Memory B cell (primary cell): ENCODE measurements around the gene XXYLT1.

ENCODE experiments used
- ATAC-seq: fragments of 150-1000 bp; cut with Tn5 transposase; 2 replicates; pipeline ENCODE4 v1.10.0; 2021; ENCODE audit warnings: low read depth, mild to moderate bottlenecking, moderate library complexity
- DNase-seq, 2 donors: peaks; one replicate each; pipeline ENCODE4 v3.0.0; 2022; ENCODE audit warnings: low spot score in 2 of 2
- H3K27ac Mint-ChIP-seq: one replicate; pipeline ENCODE4 v1.8.0; 2022; ENCODE audit warnings: mild to moderate bottlenecking, moderate library complexity, mixed read lengths
- H3K27me3 Mint-ChIP-seq: one replicate; pipeline ENCODE4 v1.8.0; 2022; ENCODE audit warnings: mixed read lengths
- H3K36me3 Mint-ChIP-seq: one replicate; pipeline ENCODE4 v1.8.0; 2022; ENCODE audit warnings: mild to moderate bottlenecking, mixed read lengths
- H3K4me1 Mint-ChIP-seq: one replicate; pipeline ENCODE4 v1.8.0; 2022; ENCODE audit warnings: mixed read lengths
- H3K4me3 Mint-ChIP-seq: one replicate; pipeline ENCODE4 v1.8.0; 2022; ENCODE audit warnings: mild to moderate bottlenecking, moderate library complexity, mixed read lengths
- H3K9me3 Mint-ChIP-seq: one replicate; pipeline ENCODE4 v1.8.0; 2022; ENCODE audit warnings: mixed read lengths

XXYLT1 gene

GRCh38 chr3:195204360-195205163 lies 66.4 kb downstream of the XXYLT1 start:
- Mint-ChIP-seq H3K9me3 (no peaks in the 10 kb centered on the region), H3K27ac (peak overlapping the region; percentile 43), H3K36me3 (peaks cover 4% of the 10 kb centered on the region), H3K4me1 (peaks cover 25% of the 10 kb centered on the region), H3K27me3 (no peaks in the 10 kb centered on the region), H3K4me3 (peak overlapping the region; percentile 21)
- DNase-seq (no peak), ATAC-seq (peak; percentile 49)

GRCh38 chr3:195203606-195204005 lies 67.4 kb downstream of the XXYLT1 start:
- ATAC-seq (no peak), DNase-seq (no peak)
- no peaks in the 10 kb centered on the region for H3K27me3 Mint-ChIP-seq
- H3K27ac Mint-ChIP-seq: no peak overlapping the region
- H3K9me3 Mint-ChIP-seq: no peaks in the 10 kb centered on the region
- H3K4me3 Mint-ChIP-seq: no peak overlapping the region
- H3K4me1 Mint-ChIP-seq: peaks cover 25% of the 10 kb centered on the region
- H3K36me3 Mint-ChIP-seq: peaks cover 5% of the 10 kb centered on the region

- ATAC-seq (no peak), DNase-seq (no peak)
- H3K9me3 Mint-ChIP-seq: no peaks in the 10 kb centered on the region
- peaks cover 5% of the 10 kb centered on the region for H3K36me3 Mint-ChIP-seq
- peaks cover 27% of the 10 kb centered on the region for H3K4me1 Mint-ChIP-seq
- no peak overlapping the region for H3K27ac Mint-ChIP-seq
- no peaks in the 10 kb centered on the region for H3K27me3 Mint-ChIP-seq
- no peak overlapping the region for H3K4me3 Mint-ChIP-seq
Observed at GRCh38 chr3:195201295-195201694, 69.7 kb downstream of the XXYLT1 start.

GRCh38 chr3:195200010-195200822 lies 70.7 kb downstream of the XXYLT1 start:
- Mint-ChIP-seq H3K36me3 (peaks cover 4% of the 10 kb centered on the region), H3K4me1 (peaks cover 24% of the 10 kb centered on the region), H3K9me3 (no peaks in the 10 kb centered on the region), H3K27me3 (no peaks in the 10 kb centered on the region), H3K27ac (no peak overlapping the region), H3K4me3 (no peak overlapping the region)
- ATAC-seq (no peak), DNase-seq (no peak)

- ATAC-seq (no peak), DNase-seq (no peak)
- H3K27me3 Mint-ChIP-seq: no peaks in the 10 kb centered on the region
- peaks cover 1% of the 10 kb centered on the region for H3K36me3 Mint-ChIP-seq
- no peaks in the 10 kb centered on the region for H3K9me3 Mint-ChIP-seq
- no peak overlapping the region for H3K4me3 Mint-ChIP-seq
- H3K4me1 Mint-ChIP-seq: peaks cover 18% of the 10 kb centered on the region
- no peak overlapping the region for H3K27ac Mint-ChIP-seq
Observed at GRCh38 chr3:195198426-195199346, 72.3 kb downstream of the XXYLT1 start.

GRCh38 chr3:195197765-195198425 lies 73.1 kb downstream of the XXYLT1 start:
- no peak overlapping the region for H3K4me3 Mint-ChIP-seq
- DNase-seq (no peak), ATAC-seq (no peak)

GRCh38 chr3:195196266-195196665 lies 74.7 kb downstream of the XXYLT1 start:
- Mint-ChIP-seq H3K9me3 (peaks cover 1% of the 10 kb centered on the region), H3K4me1 (peaks cover 16% of the 10 kb centered on the region), H3K27ac (no peak overlapping the region), H3K36me3 (peaks cover 6% of the 10 kb centered on the region), H3K4me3 (no peak overlapping the region), H3K27me3 (no peaks in the 10 kb centered on the region)
- DNase-seq (no peak), ATAC-seq (no peak)

More at GRCh38 chr3:195197765-195198425, 73.1 kb downstream of the XXYLT1 start:
- H3K27ac Mint-ChIP-seq: no peak overlapping the region
- H3K27me3 Mint-ChIP-seq: no peaks in the 10 kb centered on the region
- peaks cover 1% of the 10 kb centered on the region for H3K36me3 Mint-ChIP-seq
- no peaks in the 10 kb centered on the region for H3K9me3 Mint-ChIP-seq
- H3K4me1 Mint-ChIP-seq: peaks cover 16% of the 10 kb centered on the region

GRCh38 chr3:195195321-195196209 lies 75.4 kb downstream of the XXYLT1 start:
- H3K9me3 Mint-ChIP-seq: peaks cover 3% of the 10 kb centered on the region
- H3K27me3 Mint-ChIP-seq: no peaks in the 10 kb centered on the region
- no peak overlapping the region for H3K27ac Mint-ChIP-seq
- DNase-seq (no peak), ATAC-seq (no peak)
- peaks cover 16% of the 10 kb centered on the region for H3K4me1 Mint-ChIP-seq
- no peak overlapping the region for H3K4me3 Mint-ChIP-seq
- peaks cover 6% of the 10 kb centered on the region for H3K36me3 Mint-ChIP-seq

- no peaks in the 10 kb centered on the region for H3K27me3 Mint-ChIP-seq
- no peak for DNase-seq
- peaks cover 7% of the 10 kb centered on the region for H3K36me3 Mint-ChIP-seq
- no peak overlapping the region for H3K4me3 Mint-ChIP-seq
- no peak overlapping the region for H3K27ac Mint-ChIP-seq
- peaks cover 16% of the 10 kb centered on the region for H3K4me1 Mint-ChIP-seq
- peaks cover 3% of the 10 kb centered on the region for H3K9me3 Mint-ChIP-seq
- no peak for ATAC-seq
Observed at GRCh38 chr3:195194559-195195206, 76.3 kb downstream of the XXYLT1 start.

- Mint-ChIP-seq H3K27me3 (no peaks in the 10 kb centered on the region), H3K36me3 (peaks cover 8% of the 10 kb centered on the region), H3K9me3 (peaks cover 3% of the 10 kb centered on the region), H3K27ac (no peak overlapping the region), H3K4me3 (no peak overlapping the region), H3K4me1 (peaks cover 12% of the 10 kb centered on the region)
- no peak for ATAC-seq
- no peak for DNase-seq
Observed at GRCh38 chr3:195191580-195191979, 79.4 kb downstream of the XXYLT1 start.

GRCh38 chr3:195189821-195190220 lies 81.1 kb downstream of the XXYLT1 start:
- Mint-ChIP-seq H3K4me3 (no peak overlapping the region), H3K27ac (no peak overlapping the region), H3K9me3 (peaks cover 4% of the 10 kb centered on the region), H3K4me1 (peaks cover 22% of the 10 kb centered on the region), H3K27me3 (no peaks in the 10 kb centered on the region), H3K36me3 (peaks cover 8% of the 10 kb centered on the region)
- no peak for DNase-seq
- no peak for ATAC-seq

GRCh38 chr3:195188426-195188927 lies 82.5 kb downstream of the XXYLT1 start:
- ATAC-seq (no peak), DNase-seq (no peak)
- peaks cover 8% of the 10 kb centered on the region for H3K36me3 Mint-ChIP-seq
- no peak overlapping the region for H3K27ac Mint-ChIP-seq
- H3K27me3 Mint-ChIP-seq: no peaks in the 10 kb centered on the region
- peaks cover 22% of the 10 kb centered on the region for H3K4me1 Mint-ChIP-seq
- peaks cover 4% of the 10 kb centered on the region for H3K9me3 Mint-ChIP-seq
- H3K4me3 Mint-ChIP-seq: no peak overlapping the region
